GM19468 (cell line): ENCODE results near the gene RNGTT.
"Not testable (repeated sequence)": the region's sequence is repeated elsewhere in the genome, so short reads cannot be mapped to it uniquely, and the experiment has no call there.

Experiments
- ATAC-seq: cut with Tn5 transposase; IDR thresholded peaks from one replicate; pipeline ENCODE4 v1.9.1; 2021; ENCODE audit warnings: mild to moderate bottlenecking, moderate library complexity, moderate number of reproducible peaks; ENCODE audit not compliant: unreplicated experiment; ENCODE audit errors: extremely low read depth

Gene RNGTT

GRCh38 chr6:88963139-88964090 lies at the start of gene RNGTT:
RNGTT (minus strand) TSS chr6:88963618; CDS start chr6:88963409, 209 bp downstream.
- peak; percentile 90 for ATAC-seq

- ATAC-seq: no peak
Observed at GRCh38 chr6:89011436-89011835, 48.0 kb upstream of the RNGTT start.

GRCh38 chr6:89010825-89011224 lies 47.4 kb upstream of the RNGTT start:
- ATAC-seq: no peak

- no peak for ATAC-seq
Observed at GRCh38 chr6:89009624-89010059, 46.2 kb upstream of the RNGTT start.

- no peak for ATAC-seq
Observed at GRCh38 chr6:89008815-89009374, 45.5 kb upstream of the RNGTT start.

- no peak for ATAC-seq
Observed at GRCh38 chr6:89008001-89008814, 44.8 kb upstream of the RNGTT start.

GRCh38 chr6:89007209-89008000 lies 44.0 kb upstream of the RNGTT start:
- no peak for ATAC-seq

GRCh38 chr6:89002523-89002922 lies 39.1 kb upstream of the RNGTT start:
- ATAC-seq: no peak

- no peak for ATAC-seq
Observed at GRCh38 chr6:88997327-88997726, 33.9 kb upstream of the RNGTT start.

- ATAC-seq: no peak
Observed at GRCh38 chr6:88992741-88993552, 29.5 kb upstream of the RNGTT start.

- no peak for ATAC-seq
Observed at GRCh38 chr6:88989215-88989614, 25.8 kb upstream of the RNGTT start.

GRCh38 chr6:88987922-88988321 lies 24.5 kb upstream of the RNGTT start:
- ATAC-seq: no peak

- no peak for ATAC-seq
Observed at GRCh38 chr6:88985901-88986300, 22.5 kb upstream of the RNGTT start.

GRCh38 chr6:88984606-88985005 lies 21.2 kb upstream of the RNGTT start:
- ATAC-seq: no peak

- ATAC-seq: no peak
Observed at GRCh38 chr6:88984152-88984551, 20.7 kb upstream of the RNGTT start.

GRCh38 chr6:88983532-88983931 lies 20.1 kb upstream of the RNGTT start:
- no peak for ATAC-seq

GRCh38 chr6:88983129-88983528 lies 19.7 kb upstream of the RNGTT start:
- ATAC-seq: not testable (repeated sequence)

- ATAC-seq: no peak
Observed at GRCh38 chr6:88982720-88983119, 19.3 kb upstream of the RNGTT start.

- no peak for ATAC-seq
Observed at GRCh38 chr6:88975369-88975768, 12.0 kb upstream of the RNGTT start.
